OCI-LY3 (cell line): ENCODE data around the gene PLVAP.

Experiments used
- H2AFZ ChIP-seq: fragments of 200-600, 300-600 bp; shearing (Covaris generic); 2 replicates; pipeline ENCODE4 v1.6.0; 2014; ENCODE audit warnings: antibody characterized with exemption, low read depth, low read length
- H3K27ac ChIP-seq: fragments of 200-600, 300-600 bp; sonication (generic); 2 replicates; pipeline ENCODE4 v1.5.1; 2014; ENCODE audit warnings: mild to moderate bottlenecking, low read length, moderate library complexity, mixed read lengths
- H3K27me3 ChIP-seq: fragments of 200-600, 300-600 bp; sonication (generic); 2 replicates; pipeline ENCODE4 v1.6.1; 2014; ENCODE audit warnings: low read depth, low read length, mixed read lengths
- H3K36me3 ChIP-seq: fragments of 200-600, 300-600 bp; sonication (generic); replicated peaks from 2 replicates; pipeline ENCODE3; 2014; ENCODE audit warnings: low read depth, low read length, mixed read lengths
- H3K4me1 ChIP-seq: fragments of 300-600, 200-600 bp; sonication (generic); 2 replicates; pipeline ENCODE4 v1.6.1; 2014; ENCODE audit warnings: low read length, mixed read lengths
- H3K4me2 ChIP-seq: fragments of 200-600, 300-600 bp; sonication (generic); 2 replicates; pipeline ENCODE4 v1.6.1; 2014; ENCODE audit warnings: low read length, mixed read lengths
- H3K4me3 ChIP-seq: fragments of 300-600, 200-600 bp; sonication (generic); 2 replicates; pipeline ENCODE4 v1.5.1; 2014; ENCODE audit warnings: antibody characterized with exemption, mild to moderate bottlenecking, low read length, moderate library complexity
- H3K79me2 ChIP-seq: fragments of 300-600, 200-600 bp; shearing (Covaris generic); 2 replicates; pipeline ENCODE4 v1.6.1; 2014; ENCODE audit warnings: mild to moderate bottlenecking, low read length, mixed read lengths
- H3K9ac ChIP-seq: fragments of 300-600, 200-600 bp; shearing (Covaris generic); 2 replicates; pipeline ENCODE4 v1.6.0; 2014; ENCODE audit warnings: mild to moderate bottlenecking, low read length, moderate library complexity
- H3K9me3 ChIP-seq: fragments of 200-600, 300-600 bp; shearing (Covaris generic); 2 replicates; pipeline ENCODE4 v1.6.1; 2014; ENCODE audit warnings: low read length, mixed read lengths; ENCODE audit not compliant: insufficient read depth
- H4K20me1 ChIP-seq: fragments of 200-600, 300-600 bp; sonication (generic); 2 replicates; pipeline ENCODE4 v1.6.1; 2016; ENCODE audit warnings: low read length, mixed read lengths; ENCODE audit not compliant: insufficient read depth
- EZH2phosphoT487 ChIP-seq: fragments of 200-600 bp; shearing (Covaris generic); IDR thresholded peaks from 2 replicates; pipeline ENCODE4 v1.6.1; 2018; ENCODE audit warnings: antibody characterized with exemption, mixed run types, low read depth
- TF ChIP-seq, protein P1 (sequence below): fragments of 200-600, 300-600 bp; sonication (generic); IDR thresholded peaks from 2 replicates; pipeline ENCODE4 v1.5.1; 2014; ENCODE audit warnings: antibody characterized with exemption, low read length, low read depth

Gene PLVAP

DNA sequence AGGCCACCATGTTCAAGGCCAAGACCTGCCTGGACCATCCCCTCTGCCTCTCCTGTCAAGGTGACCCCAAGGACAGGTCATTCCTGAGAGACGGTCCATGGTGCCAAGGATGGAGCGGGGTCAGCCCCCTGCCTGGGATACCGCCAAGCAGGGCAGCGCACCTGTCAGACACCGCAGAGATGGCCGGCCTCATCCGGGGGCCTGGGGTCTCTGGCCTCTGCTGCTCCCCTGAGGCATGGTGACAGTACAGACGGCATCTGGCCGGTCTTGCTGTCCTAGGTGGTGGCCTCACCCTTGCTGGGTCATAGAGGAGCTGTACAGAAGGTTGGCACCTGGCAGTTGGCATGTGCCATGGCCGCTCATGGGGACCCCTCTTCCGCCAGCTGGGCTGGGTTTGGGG, 56.7 kb downstream of the PLVAP start:
- Histone ChIP-seq H3K27me3 (no peaks in the 10 kb centered on the region), H3K79me2 (no peaks in the 10 kb centered on the region), H3K27ac (no peak overlapping the region), H2AFZ (no peak overlapping the region), H4K20me1 (no peaks in the 10 kb centered on the region), H3K9ac (no peak overlapping the region), H3K4me1 (no peaks in the 10 kb centered on the region), H3K4me3 (no peak overlapping the region), H3K36me3 (peaks cover 19% of the 10 kb centered on the region), H3K9me3 (no peaks in the 10 kb centered on the region), H3K4me2 (no peak overlapping the region)
- no peak for TF ChIP-seq EZH2phosphoT487
- TF ChIP-seq, protein P1, sequence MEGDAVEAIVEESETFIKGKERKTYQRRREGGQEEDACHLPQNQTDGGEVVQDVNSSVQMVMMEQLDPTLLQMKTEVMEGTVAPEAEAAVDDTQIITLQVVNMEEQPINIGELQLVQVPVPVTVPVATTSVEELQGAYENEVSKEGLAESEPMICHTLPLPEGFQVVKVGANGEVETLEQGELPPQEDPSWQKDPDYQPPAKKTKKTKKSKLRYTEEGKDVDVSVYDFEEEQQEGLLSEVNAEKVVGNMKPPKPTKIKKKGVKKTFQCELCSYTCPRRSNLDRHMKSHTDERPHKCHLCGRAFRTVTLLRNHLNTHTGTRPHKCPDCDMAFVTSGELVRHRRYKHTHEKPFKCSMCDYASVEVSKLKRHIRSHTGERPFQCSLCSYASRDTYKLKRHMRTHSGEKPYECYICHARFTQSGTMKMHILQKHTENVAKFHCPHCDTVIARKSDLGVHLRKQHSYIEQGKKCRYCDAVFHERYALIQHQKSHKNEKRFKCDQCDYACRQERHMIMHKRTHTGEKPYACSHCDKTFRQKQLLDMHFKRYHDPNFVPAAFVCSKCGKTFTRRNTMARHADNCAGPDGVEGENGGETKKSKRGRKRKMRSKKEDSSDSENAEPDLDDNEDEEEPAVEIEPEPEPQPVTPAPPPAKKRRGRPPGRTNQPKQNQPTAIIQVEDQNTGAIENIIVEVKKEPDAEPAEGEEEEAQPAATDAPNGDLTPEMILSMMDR: no peak

DNA sequence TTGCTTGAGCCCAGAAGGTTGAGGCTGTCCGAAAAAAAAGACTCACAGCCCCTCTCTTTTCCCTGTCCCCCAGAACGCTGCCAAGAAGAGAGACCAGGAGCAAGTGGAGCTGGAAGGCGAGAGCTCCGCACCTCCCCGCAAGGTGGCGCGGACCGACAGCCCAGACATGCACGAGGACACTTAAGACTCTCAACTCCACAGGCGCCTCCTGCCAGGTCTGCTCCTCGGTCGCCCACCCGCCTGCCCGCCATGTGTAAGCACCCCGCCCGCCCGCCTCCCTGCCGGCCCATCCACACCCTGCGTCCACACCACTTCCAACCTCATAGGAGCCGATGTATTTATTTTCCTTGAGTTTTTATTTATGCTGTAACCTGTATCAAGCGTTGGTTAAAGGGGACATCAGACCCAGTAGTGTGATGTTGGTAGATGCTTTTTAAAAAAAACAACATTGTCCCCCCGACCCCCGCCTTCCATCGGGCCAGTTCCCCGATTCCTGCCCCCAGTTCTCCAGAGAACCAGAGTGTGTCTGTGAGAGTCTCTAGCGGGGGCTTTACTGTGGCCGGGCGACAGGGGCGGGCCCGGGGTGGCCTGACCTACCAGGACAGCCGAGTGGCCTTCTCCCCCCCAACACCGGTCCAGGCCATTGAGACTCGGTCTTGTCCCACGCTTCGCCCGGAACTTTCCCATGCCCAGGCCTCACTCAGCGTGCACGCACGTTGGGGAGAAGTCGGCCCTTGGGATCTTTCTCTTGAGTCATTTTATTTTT, 57.5 kb downstream of the PLVAP start:
- Histone ChIP-seq H2AFZ (no peak overlapping the region), H3K79me2 (no peaks in the 10 kb centered on the region), H4K20me1 (no peaks in the 10 kb centered on the region), H3K27ac (no peak overlapping the region), H3K4me3 (no peak overlapping the region), H3K4me2 (no peak overlapping the region), H3K9ac (no peak overlapping the region), H3K9me3 (no peaks in the 10 kb centered on the region), H3K27me3 (no peaks in the 10 kb centered on the region), H3K4me1 (no peaks in the 10 kb centered on the region), H3K36me3 (peaks cover 20% of the 10 kb centered on the region)
- TF ChIP-seq, protein P1: no peak
- no peak for TF ChIP-seq EZH2phosphoT487

DNA sequence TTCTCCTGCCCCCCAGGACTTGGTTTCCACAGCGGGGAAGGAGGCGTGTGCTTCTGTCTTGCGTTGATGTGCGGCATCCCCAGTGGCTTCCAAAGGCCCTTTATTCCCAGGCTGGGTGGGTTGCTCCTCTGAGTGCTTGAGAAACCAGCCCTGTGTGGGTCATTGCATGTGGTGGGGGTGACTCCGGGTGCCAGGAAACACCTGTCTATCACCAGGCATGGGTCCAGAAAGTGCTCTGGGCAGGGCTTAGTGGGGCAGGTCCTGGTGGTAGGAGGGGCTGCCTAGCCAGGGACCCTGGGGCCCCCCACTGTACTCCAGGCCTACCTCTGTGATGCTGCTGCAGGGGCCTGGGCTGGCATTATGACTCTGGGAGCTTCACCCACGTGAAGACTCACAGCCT, 58.2 kb downstream of the PLVAP start:
- H3K27ac ChIP-seq: no peak overlapping the region
- H3K9ac ChIP-seq: no peak overlapping the region
- H3K9me3 ChIP-seq: no peaks in the 10 kb centered on the region

DNA sequence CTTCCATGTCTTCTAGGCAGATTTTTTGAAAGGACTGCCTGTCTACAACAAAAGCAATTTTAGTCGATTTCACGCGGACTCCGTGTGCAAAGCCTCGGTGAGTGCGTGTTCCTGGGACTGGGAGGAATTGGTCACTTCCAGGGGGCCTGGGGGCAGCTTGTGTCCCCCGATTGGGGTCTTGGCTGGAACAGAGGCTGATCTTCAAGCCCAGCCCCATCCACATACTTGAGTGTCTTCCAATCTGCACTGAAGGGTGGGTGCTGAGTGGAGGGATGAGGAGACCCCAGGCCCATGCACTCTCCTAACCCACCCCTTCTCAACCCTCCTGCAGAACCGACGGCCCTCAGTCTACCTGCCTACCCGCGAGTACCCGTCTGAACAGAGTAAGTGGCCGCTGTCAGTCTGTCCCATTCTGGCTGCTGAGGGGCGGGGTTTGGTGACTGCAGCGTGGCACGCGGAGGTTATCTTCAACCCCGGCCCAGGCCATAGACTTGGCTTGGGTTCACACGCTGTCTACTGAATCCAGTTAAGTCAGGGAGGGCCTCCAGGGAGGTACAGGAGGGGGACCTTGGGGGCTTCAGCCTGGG, 63.0 kb downstream of the PLVAP start:
- H3K79me2 ChIP-seq: peaks cover 36% of the 10 kb centered on the region
- H3K36me3 ChIP-seq: peaks cover 22% of the 10 kb centered on the region
- H3K27me3 ChIP-seq: no peaks in the 10 kb centered on the region
- no peak overlapping the region for H2AFZ ChIP-seq
- no peak overlapping the region for H3K4me3 ChIP-seq
- no peak overlapping the region for H3K9ac ChIP-seq
- no peak for TF ChIP-seq EZH2phosphoT487
- TF ChIP-seq, protein P1: no peak
- H3K9me3 ChIP-seq: no peaks in the 10 kb centered on the region
- peaks cover 12% of the 10 kb centered on the region; the same call in 1 of the 2 replicates for H4K20me1 ChIP-seq
- no peak overlapping the region for H3K4me2 ChIP-seq
- no peak overlapping the region for H3K27ac ChIP-seq
- peaks cover 9% of the 10 kb centered on the region for H3K4me1 ChIP-seq

More for the DNA sequence above, 58.2 kb downstream of the PLVAP start:
- TF ChIP-seq, protein P1: no peak
- TF ChIP-seq EZH2phosphoT487: no peak
- Histone ChIP-seq H3K79me2 (no peaks in the 10 kb centered on the region), H3K4me2 (no peak overlapping the region), H3K4me3 (no peak overlapping the region), H2AFZ (no peak overlapping the region), H3K27me3 (no peaks in the 10 kb centered on the region), H4K20me1 (no peaks in the 10 kb centered on the region), H3K36me3 (peaks cover 27% of the 10 kb centered on the region), H3K4me1 (no peaks in the 10 kb centered on the region)
